Retinal pigment epithelial cell (primary cell): ENCODE measurements around the gene CDK14.

Experiments used
- DNase-seq: peaks from one replicate; pipeline ENCODE4 v3.0.0-alpha.2; 2010; ENCODE audit warnings: low read depth
- H3K4me3 ChIP-seq: 2 replicates; pipeline ENCODE4 v1.5.1; 2011; ENCODE audit warnings: mild to moderate bottlenecking, low read length, control low read depth, moderate library complexity
- TF ChIP-seq, protein P1 (sequence below): conservative IDR thresholded peaks from 2 replicates; pipeline ENCODE4 v1.5.1; 2011; ENCODE audit warnings: low read depth, low read length, control low read depth, inconsistent platforms

The CDK14 gene

DNA sequence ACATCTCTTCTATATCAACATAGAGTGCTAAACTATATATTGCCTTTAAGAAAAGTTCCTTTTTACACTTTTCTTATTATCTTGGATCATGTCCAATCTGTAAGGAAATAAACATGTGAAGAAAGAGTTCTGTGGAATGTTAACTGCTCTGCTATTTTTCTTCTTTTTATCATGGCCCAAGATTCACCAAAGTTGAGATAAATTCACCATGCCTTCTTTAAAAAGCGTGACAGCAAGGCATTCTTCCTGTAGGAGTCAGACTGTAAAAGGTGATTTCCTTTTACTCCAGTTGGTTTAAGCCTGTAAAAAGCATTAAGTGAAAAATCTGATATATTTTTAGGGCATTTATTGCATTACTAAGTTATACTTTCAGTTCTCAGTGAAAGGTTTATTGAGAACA is 502.4 kb downstream of the CDK14 start:
- DNase-seq = no peak
- TF ChIP-seq, protein P1, sequence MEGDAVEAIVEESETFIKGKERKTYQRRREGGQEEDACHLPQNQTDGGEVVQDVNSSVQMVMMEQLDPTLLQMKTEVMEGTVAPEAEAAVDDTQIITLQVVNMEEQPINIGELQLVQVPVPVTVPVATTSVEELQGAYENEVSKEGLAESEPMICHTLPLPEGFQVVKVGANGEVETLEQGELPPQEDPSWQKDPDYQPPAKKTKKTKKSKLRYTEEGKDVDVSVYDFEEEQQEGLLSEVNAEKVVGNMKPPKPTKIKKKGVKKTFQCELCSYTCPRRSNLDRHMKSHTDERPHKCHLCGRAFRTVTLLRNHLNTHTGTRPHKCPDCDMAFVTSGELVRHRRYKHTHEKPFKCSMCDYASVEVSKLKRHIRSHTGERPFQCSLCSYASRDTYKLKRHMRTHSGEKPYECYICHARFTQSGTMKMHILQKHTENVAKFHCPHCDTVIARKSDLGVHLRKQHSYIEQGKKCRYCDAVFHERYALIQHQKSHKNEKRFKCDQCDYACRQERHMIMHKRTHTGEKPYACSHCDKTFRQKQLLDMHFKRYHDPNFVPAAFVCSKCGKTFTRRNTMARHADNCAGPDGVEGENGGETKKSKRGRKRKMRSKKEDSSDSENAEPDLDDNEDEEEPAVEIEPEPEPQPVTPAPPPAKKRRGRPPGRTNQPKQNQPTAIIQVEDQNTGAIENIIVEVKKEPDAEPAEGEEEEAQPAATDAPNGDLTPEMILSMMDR = no peak
- H3K4me3 ChIP-seq = no peak overlapping the region

DNA sequence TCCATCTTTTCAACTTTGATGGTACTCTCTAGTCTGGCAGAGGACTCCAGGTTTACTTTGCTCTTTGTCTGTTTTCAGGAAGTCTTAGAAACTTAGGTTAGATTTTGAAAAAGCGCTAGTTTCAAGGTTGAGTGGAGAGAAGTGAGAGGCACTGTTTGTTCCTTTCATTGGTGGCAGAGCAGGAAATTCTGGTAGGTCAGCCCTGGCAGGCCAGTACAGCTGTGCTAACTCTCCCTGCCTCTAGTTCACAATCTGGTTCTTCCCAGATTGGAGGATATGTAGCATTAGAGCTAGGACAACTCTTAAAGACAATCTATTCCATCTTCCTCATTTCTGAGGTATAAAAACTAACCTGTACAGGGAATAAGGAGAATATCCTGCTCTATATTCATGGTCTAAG is 507.2 kb downstream of the CDK14 start:
- no peak for DNase-seq
- TF ChIP-seq, protein P1 = no peak
- no peak overlapping the region for H3K4me3 ChIP-seq

DNA sequence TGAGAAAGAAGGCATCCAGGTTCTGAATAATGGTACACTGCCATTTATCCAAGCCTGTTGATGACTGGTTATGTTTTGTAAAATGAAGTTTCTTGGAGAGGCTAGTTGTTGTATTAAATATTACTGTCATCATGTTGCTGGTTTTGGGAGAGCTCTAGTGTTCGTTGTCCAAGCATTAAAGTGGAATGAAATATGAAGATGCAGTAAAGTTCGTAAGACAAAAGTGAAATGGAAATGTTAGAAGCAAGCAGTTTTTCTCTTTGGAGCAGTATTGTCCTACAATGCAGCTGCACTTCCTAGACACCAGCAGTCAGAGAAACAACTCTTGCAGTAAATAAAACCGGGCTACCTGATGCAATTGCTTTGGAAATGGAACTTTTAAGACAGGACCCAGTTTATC is 511.3 kb downstream of the CDK14 start:
- TF ChIP-seq, protein P1 = no peak

DNA sequence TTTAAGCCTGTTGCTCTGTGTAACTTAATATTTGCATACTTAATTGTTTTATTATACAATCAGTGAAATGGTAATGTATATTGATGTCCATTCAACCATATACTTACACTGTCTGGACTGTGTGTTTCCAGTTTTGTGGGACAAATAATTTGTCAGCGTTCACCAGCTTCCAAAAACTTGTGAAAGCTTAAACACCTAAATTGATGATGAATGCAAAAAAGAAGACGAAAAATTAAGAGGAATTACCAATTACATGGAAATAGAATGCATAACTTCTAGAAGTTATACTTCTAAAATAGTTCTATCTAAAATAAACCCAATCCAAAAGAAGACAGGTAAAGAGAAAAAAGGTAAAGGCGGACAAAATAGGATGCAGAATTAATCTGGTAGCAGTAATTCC is 513.1 kb downstream of the CDK14 start:
- TF ChIP-seq, protein P1 = no peak
- no peak for DNase-seq

More for the DNA sequence above, 511.3 kb downstream of the CDK14 start:
- no peak for DNase-seq
- H3K4me3 ChIP-seq = no peak overlapping the region

DNA sequence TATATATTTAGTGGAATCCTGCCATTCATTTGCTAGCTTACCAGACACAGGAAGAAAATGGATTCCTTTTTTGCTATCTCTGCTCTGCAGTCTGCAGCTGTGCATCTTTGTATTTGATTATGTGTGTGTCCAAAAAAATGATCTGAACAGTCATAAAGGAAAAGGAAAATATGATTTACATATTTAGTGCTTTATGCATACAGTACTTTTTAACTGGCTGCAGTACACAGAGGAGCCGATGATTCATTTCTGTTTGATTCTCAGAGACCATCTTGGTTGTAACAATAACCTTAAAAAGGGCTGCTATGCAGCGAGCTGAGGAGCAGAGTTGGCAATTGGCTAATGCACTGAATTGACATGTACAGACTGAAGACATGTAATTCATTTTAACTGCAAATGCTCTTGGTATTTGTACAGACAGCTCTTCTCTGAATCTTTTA is 516.8 kb downstream of the CDK14 start:
- DNase-seq = no peak
- TF ChIP-seq, protein P1 = no peak

More for the DNA sequence above, 513.1 kb downstream of the CDK14 start:
- no peak overlapping the region for H3K4me3 ChIP-seq

DNA sequence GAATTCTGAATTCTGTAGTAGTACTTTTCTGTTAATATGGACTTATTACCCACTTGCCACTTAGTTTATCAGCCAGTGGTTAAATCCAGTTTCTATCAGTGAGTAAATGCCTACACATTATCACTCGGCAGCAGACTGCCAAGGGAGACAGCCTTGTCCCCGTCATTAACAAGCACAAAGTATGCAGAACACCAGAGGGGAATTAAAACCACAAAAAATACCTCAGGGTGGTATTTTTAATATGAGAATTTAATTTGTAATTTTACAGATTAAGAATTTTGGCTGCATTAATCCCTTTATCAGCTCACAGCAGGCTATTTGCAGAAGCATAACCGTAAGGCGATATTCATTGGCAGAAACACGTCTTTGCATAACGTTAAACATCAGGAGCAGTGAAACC is 518.1 kb downstream of the CDK14 start:
- DNase-seq = no peak
- no peak overlapping the region for H3K4me3 ChIP-seq
- TF ChIP-seq, protein P1 = no peak

More for the DNA sequence above, 516.8 kb downstream of the CDK14 start:
- no peak overlapping the region for H3K4me3 ChIP-seq

DNA sequence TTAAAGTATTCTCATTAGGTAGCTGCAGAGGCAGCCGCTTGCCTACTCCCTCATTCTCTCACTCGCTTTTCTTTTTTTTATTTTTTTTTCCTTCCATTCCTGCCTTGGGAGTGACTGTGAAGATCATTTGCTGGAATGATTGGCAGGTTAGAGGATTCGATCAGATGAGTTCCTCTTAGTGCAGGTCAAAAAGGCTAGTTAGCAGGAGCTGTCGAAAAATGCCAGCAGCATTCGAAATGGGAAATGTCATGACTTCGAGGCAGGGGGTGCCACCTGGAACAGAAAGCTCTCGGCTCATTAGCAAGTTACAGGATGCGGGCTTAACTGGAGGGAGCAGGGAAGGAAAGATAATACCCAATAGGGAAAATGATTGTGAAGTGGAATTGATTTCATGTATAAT is 530.6 kb downstream of the CDK14 start:
- TF ChIP-seq, protein P1 = no peak
- peak; percentile 18 for DNase-seq
- H3K4me3 ChIP-seq = no peak overlapping the region
